CD4-positive, alpha-beta T cell treated with Interleukin-12 subunit alpha and Interleukin-12 subunit beta, for 1 hour (primary cell): ENCODE measurements around the gene BRSK1.
A peak's percentile ranks its signal among the peaks of the same experiment; 100 is the strongest.
"Not testable (repeated sequence)": the region's sequence is repeated elsewhere in the genome, so short reads cannot be mapped to it uniquely, and the experiment has no call there.

ENCODE experiments used
- DNase-seq: peaks from one replicate; pipeline ENCODE4 v3.0.0-alpha.2; 2020

BRSK1 gene

DNA sequence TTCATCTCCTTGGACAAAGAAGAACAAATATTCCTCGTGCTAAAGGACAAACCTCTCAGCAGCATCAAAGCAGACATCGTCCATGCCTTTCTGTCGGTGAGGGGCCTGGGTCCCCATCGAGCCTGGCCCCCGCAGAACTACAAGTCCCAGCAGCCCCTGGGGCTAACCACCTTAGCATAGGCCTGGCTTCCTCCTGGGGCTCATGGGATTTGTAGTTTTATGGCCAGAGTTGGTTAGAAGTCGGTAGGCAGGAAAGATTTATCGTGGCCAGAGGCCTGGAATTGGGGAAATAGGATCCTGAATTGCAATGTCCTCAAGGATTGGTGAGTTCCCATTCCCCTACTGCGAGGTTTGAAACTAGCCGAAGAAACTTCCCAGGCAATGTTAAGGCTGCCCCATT lies 21.7 kb downstream of the BRSK1 start:
- peak; percentile 66 for DNase-seq

GRCh38 chr19:55305983-55306562 lies 22.3 kb downstream of the BRSK1 start:
- no peak for DNase-seq

DNA sequence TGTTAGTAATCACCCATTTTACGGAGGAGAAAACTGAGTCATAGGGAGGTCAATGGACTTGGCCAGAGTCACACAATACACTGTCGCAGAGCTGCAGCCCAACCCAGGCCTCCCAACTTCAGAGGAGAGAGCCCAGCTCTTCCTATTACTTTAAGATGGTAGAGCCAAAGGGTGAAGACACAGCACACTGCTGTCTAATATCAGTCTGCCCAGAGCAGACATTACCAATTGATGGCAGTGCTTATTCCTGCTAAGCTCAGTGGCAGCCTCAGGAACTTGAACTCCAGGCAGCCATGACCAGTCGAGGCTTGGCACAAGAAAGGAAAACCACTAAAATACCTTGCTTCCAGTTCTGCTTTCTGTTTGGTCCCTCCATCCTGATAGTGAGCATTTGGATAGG lies 22.9 kb downstream of the BRSK1 start:
- DNase-seq = no peak

DNA sequence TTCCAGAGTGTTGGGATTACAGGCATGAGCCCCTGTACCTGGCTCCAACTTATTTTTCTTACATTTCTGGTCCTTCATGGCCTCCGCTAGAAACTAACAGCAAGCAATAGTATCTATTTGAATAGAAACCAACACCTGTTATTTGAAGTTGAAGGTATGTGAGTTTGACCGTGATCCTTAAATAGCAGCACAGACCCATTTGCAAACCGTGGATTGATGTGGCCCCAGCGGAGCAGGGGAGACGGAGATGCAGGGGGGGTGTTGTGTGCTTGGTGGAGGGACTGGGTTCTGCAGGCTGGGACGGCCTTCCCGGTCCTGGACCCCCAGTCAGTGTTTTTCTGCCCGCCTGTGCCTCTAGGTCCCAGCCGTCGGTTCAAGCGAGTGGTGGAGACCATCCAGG lies 24.5 kb downstream of the BRSK1 start:
- DNase-seq = no peak

DNA sequence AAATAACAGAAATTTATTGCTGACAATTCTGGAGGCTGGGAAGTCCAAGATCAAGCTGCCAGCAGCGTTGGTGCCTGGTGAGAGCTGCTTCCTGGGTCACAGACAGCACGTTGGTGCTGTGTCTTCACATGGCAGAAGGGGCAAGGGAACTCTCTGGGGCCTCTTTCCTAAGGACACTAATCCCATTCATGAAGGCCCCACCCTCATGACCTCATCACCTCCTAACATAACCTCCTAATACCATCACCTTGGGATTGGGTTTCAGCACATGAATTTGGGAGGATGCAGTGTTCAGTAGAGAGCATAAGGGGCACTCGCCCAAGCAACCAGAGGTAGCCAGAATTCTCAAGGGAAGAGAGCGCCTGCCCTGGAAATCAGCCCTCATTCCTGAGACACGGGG lies 25.7 kb downstream of the BRSK1 start:
- no peak for DNase-seq

DNA sequence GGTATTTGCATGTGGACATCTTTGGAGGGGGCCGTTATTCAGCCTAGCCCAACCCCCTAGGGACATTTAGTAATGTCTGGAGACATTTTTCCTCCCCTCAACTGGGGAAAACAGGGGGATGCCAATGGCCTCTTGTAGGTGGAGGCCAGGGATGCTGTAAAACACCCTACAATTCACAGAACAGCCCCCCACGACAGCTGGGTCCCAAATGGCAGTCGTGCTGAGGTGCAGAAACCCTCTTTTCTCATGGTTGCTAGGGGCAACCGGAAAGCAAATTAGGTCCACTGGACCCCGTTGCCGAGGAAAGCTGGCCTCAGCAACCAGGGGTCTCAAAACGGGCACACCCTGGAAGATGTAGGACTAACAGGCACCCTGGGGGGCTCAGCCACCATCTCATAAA lies 26.7 kb downstream of the BRSK1 start:
- no peak for DNase-seq

GRCh38 chr19:55311397-55311796 lies 27.6 kb downstream of the BRSK1 start:
- DNase-seq = no peak

- no peak for DNase-seq
Measured at GRCh38 chr19:55311797-55312196, 28.0 kb downstream of the BRSK1 start.

DNA sequence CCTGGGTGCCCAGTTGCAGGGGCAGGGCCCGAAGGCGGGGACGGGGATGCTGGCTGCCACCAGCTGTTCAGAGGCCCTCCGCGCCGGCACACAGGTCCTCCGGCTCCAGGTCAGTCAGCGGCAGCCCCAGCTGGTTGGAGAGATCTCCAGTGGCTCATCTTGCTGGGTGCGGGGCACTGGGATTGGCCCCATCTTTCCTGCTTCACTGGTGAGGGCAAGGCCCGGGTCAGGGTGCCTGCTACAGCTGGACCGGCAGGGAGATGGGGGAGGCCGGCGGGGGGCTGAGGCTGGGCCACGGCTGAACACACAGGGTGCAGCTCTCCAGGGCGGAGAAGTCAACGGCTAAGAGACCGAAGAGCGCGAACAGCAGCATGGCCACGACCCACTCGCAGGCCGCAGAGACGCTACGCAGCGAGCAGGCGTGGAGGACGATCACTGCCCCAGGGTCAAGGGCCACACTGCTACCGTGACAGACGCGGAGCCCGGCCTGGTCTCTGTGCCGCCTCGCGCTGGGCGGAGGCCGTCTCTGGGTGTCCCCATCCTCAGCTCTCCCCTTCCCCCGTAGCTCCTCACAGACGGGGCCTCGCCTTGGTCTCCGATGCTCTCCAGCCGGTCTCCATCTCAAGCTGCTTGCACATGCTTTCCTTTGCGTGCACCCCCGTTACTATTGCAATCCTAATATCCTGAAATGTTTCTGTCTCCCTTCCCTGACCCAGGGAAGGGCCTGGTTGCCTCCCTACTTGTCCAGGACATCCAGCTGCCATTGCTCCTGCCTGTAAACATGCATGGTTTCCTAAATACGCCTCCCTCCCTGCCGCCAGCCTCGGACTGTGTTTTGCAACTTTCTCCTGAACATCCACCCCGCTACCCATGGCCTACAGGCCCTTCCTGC lies 29.1 kb downstream of the BRSK1 start:
- DNase-seq = no peak

DNA sequence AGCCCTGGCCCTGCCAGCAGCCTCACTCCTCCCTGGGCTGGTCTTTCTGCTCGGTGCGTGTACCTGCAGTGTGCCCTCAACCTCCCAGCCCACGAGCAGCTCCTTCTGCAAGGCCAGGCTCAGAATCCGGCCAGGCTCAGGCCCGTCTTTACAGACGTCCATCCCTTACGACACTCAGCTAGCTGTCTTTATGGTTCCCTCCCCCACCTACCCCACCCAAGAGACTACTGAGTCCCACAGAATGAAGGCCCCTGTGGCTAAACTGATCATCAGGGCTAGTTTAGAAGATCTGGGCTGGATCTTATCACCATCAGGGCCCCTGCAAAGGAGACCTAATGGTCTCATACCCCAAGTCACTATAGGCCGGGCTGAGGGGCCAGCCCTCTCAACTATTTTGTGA lies 30.6 kb downstream of the BRSK1 start:
- no peak for DNase-seq

DNA sequence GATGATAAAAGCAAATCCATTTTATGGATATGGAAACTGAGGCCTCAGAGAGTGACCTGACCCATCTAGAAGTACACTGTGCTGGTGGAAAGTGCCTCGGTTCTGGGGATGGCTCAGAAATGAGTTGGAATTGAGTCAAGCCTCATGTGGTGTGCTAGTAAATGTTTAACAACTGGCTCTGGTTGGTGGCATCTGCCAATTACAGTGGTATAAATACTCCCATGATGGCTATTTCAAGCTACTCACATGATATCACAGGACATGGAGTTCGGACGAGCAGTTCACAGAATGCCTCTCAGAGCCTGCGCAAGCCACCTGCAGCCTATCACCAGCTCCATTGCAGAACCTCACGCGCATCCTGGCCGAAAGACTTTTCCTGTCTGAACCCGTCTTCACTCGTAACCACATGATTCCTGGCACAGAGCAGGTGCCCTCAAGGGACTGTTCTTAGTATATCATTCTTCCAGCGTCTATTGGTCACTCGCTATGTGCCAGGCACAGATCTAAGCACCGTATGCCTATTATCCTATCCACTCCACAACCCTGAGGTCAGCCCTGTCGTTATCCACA lies 32.2 kb downstream of the BRSK1 start:
- DNase-seq = no peak

DNA sequence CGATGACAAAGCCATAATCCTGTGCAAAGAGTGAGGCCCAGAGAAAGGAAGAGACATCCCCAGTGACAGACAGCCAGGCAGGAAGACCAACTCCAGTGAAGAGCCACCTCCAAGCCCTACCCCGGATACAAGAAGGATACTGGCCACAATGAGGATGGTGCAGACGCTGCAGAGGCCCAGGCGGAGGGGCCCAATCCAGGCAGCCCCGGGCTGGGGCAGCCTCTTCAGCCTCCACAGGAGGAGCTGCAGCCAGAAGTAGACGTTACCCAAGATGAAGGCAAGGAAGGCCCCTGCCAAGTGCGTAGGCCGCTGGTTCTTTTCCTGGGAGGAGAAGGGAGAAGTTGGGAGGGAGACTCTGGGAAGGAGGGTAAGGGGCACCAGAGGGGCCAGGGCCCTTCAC lies 32.8 kb downstream of the BRSK1 start:
- DNase-seq = no peak

DNA sequence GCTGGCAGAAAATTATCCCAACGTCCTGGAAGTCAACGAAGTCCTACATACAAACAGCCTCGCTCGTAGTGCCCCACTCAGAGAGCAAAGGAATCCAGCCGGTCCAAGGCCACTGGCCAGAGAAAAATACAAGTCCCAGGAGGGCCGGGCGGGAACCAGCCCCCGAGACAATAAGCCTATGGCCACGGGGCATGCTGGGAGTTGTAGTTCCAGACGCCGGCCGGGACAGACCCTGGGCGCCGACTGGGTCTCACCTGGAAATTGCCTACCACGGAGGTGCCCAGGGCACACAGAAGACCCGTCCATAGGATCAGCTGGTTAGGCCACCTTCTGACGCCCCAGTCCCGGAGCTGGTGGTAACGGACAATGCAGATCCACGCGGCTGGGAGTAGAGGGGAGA lies 36.0 kb downstream of the BRSK1 start:
- no peak for DNase-seq

DNA sequence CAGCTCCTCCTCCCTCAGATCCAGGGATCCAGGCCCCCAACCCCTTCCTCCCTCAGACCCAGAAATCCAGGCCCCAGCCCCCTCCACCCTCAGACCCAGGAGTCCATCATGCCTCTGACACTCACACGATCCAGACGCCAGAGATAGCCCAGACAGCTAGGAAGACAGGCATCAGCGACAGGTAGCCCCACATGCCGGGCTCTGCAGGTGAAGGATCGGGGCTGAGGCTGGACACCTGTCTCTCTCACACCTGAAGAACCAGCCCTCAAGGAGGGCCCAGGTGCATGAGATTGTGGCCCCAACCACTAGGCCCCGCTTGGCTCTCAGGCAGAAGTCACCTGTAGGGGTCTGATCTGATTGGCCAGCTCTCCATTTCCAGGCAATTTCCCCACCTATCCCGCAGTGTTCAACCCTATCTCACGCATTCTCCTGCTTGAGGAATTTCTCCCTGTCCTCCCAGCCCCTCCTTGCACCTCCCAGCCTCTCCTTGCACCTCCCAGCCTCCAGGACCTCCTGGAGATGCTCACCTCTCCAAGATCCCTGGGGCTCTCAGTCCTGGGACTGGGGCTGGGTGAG lies 37.1 kb downstream of the BRSK1 start:
- DNase-seq = no peak

DNA sequence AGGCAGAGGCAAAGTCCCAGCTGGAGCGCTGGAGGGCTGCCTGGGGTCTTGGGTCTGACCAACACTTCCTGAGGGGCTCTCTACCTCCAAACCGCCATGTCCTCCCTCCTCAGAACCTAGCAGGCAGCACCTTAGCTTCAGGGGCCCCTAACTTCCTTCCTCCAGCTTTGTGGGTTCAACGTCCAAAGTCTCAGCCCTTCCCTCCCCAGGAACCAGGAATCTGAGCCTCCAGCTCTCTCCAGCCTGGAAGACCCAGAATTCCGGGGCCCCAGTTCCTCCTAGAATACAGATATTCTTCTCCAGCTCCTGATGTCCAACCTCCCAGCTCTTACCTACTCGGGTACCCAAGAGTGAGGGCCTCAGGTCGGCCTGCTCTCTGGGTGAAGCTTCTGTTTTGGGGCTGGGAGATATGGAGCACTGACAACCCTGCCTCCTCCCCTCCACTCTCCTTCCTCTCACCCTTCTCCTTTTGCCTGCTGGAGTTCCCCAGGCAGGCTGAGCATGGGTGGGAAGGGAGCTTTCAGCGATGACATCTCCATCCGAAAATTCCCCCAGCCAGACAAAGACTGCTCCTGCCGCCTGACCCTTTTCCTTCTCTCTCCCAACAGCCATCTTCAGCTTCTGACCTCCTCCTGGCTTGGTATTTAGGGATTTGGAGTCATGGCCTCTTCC lies 37.8 kb downstream of the BRSK1 start:
- DNase-seq = no peak

GRCh38 chr19:55322204-55322885 lies 38.5 kb downstream of the BRSK1 start:
- no peak for DNase-seq

DNA sequence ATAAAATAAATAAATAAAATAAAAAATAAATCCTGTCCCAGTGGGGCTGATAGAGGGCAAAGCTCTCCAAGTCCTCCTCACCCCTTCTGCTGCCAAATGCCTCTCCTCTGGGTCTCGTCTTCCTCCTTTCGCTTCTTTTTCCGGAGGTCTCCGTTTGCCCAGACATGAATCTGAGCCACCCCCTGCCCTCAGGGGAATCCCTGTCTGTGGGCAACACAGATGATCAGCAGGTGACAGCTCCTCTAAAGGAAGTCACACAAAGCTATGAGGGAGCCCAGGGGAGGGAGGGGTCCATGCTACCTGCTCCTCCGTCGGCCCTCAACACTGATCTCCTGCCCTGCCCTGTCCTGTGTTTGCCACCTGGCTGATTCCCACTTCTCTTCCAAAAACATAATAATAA lies 40.9 kb downstream of the BRSK1 start:
- no peak for DNase-seq

GRCh38 chr19:55325172-55325571 lies 41.4 kb downstream of the BRSK1 start, which contains the start of gene TMEM150B:
Gene TMEM150B (minus strand): TSS chr19:55325341. CDS start chr19:55321036, 4,305 bp downstream.
- no peak for DNase-seq

- not testable (repeated sequence) for DNase-seq
Measured at GRCh38 chr19:55328774-55329318, 45.0 kb downstream of the BRSK1 start.

DNA sequence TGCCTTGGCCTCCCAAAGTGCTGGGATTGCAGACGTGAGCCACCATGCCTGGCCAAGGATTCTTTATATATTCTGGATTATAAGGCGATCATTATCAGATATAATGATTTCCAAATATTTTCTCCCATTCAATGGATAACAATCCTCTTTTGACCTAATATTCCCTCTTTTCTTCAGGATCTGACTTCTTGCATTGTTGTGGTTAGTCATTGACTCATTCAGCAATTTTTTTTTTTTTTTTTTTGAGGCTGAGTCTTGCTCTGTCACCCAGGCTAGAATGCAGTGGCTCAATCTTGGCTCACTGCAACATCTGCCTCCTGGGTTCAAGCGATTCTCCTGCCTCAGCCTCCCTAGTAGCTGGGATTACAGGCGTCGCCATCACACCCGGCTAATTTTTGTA lies 46.0 kb downstream of the BRSK1 start:
- DNase-seq = not testable (repeated sequence)

DNA sequence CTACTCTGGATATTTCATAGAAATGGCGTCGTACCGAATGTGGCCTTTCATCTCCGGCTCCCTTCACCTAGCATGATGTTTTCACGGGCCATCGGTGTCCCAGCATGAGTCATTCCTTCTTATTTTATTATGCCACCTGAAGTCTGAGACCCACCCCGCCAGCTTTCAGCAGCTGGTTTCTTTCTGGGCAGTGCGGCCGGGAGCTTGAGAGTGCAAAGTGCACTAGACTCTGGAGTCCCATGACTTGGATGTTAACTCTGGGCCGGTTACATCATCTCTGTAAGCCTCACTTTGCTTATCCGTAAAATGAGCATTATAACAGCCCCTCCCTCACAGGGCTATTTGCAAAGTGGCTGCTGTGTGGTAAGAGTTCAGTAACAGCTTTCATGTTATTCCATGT lies 50.1 kb downstream of the BRSK1 start:
- no peak for DNase-seq

DNA sequence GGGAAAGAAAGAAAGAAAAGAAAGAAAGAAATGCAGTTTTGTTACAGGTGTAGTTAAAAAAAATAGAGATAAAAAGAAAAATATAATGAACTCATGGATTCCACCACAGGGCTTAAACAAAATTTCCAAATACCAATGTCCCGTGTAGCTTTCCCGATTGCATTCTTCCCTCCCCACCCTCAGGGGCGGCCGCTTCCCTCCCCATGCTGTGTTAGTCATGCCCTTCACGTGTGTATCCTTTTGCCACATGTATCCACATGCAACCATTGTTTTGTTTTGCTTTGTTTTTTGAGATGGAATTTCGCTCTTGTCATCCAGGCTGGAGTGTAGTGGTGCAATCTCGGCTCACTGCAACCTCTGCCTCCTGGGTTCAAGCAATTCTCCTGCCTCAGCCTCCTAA lies 52.3 kb downstream of the BRSK1 start:
- no peak for DNase-seq
